Hypothalamus (tissue), 51 donors: ENCODE measurements around the gene MTMR3.

Source experiments
- DNase-seq, 51 donors: peaks; one replicate each; lab custom pipeline; 2025; lab: John Stamatoyannopoulos, UW

MTMR3 gene

DNA sequence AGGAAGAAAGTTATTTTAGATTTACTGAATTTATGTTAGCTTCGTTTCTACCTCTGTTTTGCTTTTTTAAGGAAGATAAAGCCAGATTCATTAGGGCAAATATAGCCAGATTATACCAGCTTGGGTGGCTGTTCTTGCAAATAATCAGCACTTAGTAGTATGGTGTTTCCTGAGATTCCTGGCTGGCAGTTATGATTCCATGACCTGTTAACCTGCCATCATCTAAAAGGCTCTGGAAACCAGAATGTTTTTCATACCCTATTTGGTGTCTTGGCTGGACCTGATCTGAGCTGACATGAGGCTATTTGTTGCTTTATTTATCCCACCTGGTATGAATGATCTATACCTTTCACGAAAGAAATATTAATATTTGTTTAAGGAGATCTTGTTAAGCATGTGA, 114.5 kb downstream of the MTMR3 start:
- DNase-seq: no peak

DNA sequence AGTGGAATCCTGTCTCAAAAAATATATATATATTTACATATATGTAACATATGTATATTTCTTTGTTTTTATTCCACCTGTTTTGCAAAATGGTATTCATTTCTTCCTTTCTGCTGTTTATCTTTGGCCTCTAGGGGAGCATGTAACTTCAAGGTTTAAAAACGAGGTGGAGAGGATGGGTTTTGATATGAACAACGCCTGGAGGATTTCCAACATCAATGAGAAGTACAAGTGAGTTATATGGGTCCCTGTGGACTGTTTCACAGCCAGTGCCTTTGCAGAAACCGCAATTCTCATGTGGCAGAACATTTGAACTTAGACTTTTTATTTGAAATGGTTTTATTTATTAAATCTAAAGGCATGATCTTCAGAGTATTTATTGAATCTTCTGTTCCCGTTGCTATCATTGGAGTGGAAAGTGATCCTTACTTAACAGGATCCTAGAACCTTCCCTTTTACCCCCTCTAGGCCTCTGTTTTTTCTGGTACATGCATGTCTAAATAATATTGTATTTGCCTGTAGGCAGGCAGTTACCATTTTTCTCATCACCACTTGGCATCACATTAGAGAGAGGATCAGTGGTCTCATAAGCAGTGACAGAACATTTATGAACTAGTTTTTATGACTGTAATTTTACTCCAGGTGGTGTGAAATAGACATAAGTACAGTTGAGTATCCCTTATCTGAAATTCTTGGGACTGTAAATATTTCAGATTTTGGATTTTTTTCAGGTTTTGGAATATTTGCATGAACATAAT, 115.8 kb downstream of the MTMR3 start:
- DNase-seq: no peak

DNA sequence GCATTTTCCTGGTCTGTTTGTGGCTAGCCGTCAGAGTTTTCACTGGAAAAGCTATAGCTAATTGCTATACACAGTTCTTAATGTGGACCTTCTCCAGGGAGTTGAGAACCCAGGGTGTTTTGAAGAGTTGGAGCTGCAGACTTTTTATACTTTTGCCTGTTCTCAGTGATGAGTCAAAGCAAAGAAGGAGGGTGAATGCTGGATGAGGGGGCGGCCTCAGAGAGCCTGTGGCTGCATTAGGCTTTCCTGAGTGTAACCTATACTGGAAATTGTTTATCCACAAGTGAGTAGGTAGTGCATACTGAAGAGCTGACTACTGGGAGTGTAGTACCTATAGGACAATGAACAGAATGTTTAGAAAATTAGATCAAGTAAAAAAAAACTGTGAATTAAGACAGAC, 117.6 kb downstream of the MTMR3 start:
- DNase-seq: peak in 2 of 51 donors; percentile 11 to 37

DNA sequence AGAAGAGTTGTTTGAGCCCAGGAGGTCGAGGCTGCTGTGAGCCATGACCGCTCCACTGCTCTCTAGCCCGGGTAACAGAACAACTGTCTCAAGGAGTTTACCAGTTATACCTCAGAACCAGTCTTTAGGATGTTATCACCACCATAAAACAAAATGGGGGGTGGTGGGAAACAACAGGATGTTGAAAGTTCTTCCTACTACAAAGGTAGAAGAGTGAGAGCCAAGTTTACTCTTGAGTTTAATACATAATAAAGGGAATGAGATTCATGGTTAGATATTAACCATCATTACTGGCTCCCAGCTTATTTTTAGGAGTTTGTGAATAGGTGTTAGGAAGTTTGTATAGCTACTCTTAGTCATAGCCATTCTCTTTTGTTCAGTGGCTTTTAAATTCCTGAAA, 118.5 kb downstream of the MTMR3 start:
- DNase-seq: no peak

DNA sequence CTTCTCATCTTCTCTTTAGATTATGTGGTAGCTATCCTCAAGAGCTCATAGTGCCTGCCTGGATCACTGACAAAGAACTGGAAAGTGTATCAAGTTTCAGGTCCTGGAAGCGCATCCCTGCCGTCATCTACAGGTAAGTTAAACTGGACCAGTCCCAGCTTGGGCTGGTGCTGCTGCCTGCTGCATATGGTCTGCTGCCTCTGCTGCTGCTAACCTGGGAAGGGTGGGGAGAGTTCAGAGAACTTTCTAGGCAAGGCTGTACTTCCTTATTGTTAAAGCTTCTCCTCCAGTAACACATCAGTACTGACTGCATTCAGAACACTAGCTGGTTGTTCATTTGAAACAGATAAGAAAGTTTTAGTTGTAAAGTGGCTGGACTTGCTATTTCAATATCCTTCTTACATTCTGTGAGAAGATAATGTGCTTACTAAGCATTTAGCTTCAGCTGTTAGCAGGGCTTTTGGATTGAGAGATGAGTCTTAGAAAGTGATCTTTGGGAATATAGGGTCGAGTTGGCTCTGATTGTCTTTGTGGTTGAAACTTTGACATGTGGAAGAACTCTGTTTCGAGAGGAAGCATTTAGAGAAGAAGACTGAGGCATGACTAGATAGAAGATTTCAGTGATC, 120.0 kb downstream of the MTMR3 start:
- DNase-seq: no peak

DNA sequence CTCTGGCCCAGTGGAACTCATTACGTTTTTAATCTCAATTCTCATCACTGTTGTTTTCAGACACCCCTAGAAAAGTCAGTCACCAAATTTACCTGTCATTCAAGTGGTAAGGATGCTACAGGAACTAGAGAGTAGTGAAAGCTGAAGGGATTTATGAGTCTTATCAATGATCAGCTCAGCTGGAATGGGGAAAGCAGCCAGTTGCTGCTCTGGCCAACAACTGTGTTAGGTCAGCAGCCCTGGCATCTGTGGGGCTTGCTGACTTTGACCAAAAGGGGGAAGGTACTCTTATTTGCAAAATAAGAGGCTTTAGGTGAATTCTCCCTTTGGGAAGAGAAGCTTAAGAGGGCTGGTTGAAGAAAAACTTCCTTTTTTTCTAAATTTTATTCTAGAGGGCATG, 121.1 kb downstream of the MTMR3 start:
- DNase-seq: no peak

DNA sequence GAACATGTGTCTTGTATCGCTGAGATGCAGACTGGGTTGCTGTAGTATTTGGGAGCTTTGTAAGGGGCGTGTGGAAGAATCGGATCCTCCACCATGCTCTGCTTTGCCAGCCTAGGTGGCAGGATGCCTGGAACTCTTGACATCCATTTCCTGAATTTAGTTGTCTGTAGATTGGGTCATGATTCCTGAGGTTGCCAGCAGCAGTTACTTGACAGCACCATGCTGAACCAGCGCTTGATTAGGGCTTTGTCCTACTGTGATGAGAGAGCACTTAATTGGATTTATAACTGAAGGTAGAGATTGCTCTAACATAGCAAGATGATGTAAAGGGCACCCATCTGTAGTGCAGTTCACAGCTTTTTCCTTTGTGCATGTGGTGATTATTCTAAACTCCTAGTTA, 121.7 kb downstream of the MTMR3 start:
- DNase-seq: peak in 1 of 51 donors; percentile 11

DNA sequence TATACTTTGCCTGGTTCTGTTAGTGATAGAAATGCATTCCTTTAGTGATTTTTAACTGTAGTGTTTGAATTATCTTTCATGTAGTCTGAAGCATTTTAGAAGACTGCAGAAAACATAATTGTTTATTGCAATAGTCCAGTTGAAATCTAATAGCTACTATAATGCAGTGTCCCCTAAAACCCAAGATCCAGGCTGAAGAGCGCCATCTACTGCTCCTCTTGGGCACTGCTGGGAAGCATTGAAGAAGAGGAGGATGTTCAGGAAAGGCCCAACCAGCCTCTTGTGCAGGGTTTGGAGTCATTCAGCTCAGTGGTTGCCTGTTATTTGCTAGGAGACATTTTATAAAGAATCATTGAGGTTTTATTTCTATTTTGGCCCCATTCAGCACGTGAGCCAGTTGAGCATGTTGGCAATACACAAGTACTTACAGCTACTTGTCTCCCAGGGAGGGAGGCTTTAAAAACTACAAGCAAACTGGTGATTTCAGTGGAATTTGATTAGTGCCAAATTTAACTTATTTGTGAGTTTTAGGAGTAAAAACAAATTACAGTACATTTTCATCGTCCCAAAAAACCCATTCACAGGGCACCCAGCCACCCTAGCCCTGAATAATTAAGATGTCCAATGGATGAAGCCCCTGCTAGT, 122.4 kb downstream of the MTMR3 start:
- DNase-seq: peak in 41 of 51 donors; percentile 6 to 77 (median 48)

DNA sequence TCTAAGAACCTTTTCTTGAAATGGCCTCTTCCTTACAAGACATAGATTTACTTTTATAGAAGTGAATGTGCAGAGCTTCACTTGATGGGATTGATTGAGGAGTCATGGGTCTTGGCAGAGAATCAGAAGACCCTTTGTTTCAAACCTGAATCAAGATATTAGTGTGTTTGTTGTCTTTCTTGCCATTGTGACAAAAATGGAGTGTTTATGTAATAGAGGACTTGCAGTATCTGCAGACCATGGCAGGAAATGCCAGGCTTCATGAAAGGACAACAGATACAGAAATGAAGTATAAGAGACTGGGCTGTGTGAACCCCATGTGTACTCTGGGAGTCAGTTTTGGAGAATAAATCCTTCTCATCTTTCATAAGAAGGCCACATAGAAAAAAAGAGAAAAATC, 124.4 kb downstream of the MTMR3 start:
- DNase-seq: no peak

DNA sequence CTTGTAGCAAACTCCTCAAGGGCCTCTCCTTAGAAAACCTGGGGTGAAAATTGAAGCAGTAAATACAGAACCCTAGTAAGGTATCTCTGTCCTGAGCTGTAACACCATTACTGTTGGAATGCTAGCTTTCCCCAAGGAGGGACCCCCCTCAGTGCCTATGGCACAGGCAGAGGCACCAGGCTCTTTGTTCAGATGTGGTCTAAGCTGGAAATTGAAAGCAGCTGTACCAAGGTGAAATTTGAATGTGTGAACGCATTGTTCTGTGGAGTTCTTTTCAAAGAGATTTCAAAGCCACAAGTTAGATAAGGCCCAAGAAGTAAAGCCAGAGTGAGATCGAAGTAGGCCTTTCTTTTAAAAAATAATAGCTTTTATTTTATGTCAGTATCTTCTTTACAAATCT, 125.4 kb downstream of the MTMR3 start:
- no peak for DNase-seq

DNA sequence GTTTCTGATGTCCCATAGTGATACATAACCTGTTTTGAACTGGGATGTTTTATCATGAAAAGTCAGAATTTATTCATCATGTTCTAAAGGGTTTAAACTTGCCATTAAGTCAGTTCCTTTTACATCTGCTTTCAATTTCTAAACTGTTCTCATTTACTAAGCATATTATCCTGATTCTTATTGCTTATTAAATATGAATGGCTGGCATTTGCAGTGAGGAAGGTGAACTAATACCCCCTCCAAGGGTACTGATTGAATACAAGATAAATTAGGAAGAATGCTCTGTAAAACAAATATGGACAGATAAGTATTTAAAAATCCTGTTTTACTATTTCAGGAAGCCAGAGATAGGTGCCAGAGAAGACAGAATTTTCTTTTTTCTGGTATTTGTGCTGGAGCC, 126.5 kb downstream of the MTMR3 start:
- DNase-seq: no peak

DNA sequence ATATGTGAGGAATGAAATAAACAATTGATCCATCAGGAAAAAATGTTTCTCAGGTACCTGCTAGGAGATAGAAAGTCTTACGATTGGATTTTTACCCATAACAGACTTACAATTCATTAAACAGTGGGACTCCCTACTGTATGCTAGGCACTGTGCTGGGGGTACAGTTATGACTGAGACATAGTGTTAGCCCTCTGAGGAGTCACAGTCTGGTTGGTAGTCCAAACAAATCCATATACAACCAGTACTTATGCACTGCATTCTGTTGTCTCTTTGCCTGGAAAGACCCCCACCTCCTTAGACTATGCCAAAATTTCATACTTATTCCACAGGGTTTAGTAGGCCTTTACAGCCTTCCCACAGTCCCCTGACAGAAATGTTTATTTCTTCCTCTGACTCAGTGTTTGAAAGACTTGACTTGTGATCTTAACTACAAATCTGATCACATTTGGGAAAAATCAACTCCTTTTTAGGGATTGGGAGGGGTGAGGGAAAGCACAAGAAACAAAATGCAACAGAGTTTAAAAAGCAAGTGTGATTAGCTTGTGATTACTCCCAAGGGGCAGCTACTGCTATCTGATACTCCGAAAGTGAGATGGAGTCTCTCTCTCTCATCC, 127.9 kb downstream of the MTMR3 start:
- no peak for DNase-seq

DNA sequence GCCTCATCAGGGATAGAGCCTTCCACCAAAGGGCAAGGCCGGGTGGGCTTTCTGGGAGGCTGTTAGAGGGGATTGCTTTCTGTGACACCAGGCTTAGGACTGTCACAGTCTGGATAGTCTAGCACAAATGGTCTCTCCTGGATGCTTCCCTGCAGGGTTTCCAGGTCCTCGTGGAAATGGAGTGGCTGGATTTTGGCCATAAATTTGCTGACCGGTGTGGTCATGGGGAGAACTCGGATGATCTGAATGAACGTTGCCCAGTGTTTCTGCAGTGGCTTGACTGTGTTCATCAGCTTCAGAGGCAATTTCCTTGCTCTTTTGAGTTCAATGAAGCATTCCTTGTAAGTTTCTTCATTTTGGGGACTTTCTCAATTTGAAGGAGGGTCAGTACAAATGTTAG, 130.2 kb downstream of the MTMR3 start:
- no peak for DNase-seq

DNA sequence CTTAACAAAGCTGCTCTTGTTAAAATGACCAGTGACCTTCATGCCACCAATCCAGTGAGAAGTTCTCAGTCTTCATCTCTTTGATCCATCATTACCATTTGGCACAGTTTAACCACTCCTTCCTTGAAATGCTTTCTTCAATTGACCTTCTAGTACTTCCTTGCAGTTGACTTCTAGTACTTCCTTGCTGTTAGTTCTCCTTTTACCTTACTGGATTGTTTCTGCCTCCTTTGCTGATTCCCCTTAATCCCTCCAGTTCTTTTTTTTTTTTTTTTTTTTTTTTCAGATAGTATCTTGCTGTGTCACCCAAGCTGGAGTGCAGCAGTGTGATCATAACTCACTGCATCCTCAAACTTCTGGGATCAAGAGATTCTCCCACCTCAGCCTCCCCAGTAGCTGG, 131.3 kb downstream of the MTMR3 start:
- no peak for DNase-seq

DNA sequence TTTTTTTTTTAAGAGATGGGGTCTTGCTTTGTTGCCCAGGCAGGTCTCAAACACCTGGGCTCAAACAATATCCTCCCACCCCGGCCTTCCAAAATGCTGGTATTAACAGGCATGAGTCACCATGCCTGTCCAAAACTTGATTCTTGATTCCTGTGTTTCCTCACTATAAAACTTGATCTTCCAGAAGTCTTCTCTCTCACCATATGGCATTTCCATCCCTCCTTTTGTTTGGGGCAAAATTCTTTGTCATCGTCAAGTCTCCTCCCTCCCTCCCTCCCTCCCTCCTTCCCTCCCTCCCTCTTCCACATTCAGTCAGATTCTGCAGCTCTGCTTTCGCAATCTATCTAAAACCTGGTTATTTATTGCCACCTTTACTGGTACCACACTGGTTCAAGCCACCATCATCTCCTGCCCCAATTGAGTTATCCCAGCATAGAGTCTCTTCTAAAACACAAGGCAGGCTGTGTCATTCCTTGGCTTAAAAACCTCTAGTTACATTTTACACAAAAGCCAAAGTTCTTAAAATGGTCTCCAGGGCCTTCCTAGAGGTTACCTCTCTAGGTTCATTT, 132.3 kb downstream of the MTMR3 start:
- DNase-seq: no peak

DNA sequence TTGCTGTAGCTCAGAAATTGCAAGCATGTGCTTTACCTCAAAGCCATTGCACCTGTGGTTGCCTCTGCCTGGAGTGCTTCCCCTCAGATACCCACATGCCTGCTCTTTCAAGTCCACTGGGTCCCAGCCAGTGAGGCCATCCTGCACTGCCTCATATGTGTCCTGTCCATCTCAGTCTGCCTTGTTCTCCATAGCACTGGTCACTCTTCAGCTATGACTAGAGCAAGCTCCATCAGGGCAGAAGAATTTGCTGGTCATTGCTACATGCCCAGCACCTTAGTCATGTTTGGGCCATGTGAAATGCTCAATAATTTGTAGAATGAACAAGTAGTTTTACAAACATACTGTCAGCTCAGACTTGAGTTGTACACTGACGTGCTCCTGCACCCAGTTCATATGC, 132.9 kb downstream of the MTMR3 start:
- DNase-seq: no peak

DNA sequence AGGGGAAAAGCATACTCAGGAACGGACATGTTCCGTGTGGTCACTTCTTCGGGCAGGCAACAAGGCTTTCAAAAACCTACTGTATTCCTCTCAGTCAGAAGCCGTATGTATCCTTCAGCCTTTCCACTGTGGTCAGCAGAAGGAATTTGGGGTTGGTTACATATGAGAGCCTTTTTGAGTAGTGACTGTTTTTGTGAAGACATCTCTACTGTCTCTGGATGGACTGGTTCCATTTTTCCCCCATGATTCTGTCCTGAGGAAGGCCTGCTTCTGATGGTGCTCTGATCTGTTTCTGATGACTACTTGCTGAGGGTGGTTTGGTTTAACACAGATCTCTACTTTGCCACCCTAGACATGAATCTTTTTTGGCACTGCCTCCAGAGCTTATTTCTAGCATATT, 133.6 kb downstream of the MTMR3 start:
- DNase-seq: no peak

DNA sequence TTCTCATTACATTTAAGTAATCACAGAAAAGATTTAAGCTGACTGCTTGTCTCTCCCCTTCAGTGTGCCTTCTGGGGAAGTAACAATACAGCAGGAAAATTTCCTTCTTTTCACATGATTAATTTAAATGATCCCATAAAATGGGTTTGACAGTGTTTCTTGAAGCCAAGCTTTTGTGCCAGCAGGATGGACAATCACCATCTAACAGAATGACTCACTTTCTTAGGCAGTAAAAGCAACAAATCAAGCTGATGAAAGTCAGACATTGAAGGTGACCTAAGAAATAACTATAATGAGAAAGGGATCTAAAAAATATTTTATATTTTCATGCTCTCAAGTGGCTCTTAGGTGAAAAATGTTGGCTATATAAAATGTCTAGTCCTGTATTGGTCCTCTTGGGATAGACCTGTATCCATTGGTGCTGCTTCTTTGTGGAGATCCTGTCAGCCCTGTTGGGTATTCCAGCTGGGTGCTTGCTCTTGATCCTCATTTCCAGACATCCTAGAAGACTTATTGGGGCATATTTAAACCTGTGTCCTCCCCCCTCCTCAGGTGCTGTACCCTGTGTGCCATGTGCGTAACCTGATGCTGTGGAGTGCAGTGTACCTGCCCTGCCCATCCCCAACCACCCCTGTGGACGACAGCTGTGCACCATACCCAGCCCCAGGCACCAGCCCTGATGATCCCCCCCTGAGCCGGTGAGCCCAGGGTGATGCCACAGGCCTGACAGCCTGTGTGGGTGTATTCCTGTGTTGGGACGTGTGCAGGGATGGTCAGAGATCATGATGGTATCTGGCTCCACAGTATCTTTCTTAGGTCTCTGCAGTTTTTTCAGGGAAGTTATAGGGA, 134.6 kb downstream of the MTMR3 start:
- DNase-seq: no peak

DNA sequence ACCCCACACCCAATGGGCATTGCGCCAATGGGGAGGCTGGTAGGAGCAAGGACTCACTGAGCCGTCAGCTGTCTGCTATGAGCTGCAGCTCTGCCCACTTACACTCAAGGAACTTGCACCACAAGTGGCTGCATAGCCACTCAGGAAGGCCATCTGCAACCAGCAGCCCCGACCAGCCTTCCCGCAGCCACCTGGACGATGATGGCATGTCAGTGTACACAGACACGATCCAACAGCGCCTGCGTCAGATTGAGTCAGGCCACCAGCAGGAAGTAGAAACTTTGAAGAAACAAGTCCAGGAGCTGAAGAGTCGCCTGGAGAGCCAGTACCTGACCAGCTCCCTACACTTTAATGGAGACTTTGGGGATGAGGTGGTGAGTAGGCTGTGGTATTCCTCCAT, 137.5 kb downstream of the MTMR3 start:
- no peak for DNase-seq

DNA sequence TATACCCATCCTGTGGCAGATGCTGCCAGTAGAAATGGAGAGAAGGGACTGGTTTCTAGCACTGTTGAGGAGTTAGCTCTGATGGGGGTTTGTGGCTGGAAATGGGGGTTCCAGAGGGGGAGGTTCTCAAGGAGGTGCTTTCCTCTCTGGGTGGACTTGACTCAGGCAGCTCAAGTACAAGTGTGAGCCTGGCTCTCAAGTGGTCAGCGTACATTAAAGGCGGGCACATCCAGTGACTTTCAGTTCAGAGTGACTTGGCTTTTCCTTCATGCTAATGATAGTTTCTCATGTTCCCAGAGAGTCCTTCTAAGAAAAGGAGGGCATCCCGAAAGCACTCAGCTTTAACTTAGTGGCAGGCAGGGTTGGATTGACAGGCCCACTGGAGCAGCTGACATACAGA, 138.4 kb downstream of the MTMR3 start:
- DNase-seq: no peak
